HG03457 (cell line): ENCODE data around the gene VPS13D.
"Not testable (repeated sequence)": the region's sequence is repeated elsewhere in the genome, so short reads cannot be mapped to it uniquely, and the experiment has no call there.

Source experiments
- ATAC-seq: cut with Tn5 transposase; IDR thresholded peaks from one replicate; pipeline ENCODE4 v1.9.1; 2021; ENCODE audit warnings: moderate number of reproducible peaks; ENCODE audit not compliant: unreplicated experiment

VPS13D gene

DNA sequence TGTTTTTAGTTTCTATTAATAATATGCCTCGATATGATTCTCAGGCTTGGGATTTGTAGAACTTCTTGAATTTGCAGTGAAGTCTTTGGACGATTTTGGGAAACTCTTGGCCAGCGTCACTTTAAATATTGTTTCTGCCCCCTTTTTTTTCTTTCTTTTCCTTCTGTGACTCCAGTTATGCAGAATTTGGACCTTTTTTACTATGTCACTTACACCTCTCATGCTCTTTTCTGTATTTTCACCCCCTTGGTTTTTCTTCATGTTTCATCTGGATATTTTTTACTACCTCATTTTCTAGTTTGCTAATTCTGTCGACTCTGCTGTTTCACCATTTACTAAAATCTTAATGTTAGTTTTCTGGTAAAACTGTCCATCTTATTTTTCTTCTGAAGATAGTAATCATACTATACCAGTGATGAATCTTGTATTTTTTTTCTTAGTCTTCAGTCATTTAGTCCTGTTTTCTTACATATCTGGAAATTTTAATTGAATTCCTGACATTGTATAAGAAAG is 214.6 kb downstream of the VPS13D start:
- ATAC-seq: no peak

DNA sequence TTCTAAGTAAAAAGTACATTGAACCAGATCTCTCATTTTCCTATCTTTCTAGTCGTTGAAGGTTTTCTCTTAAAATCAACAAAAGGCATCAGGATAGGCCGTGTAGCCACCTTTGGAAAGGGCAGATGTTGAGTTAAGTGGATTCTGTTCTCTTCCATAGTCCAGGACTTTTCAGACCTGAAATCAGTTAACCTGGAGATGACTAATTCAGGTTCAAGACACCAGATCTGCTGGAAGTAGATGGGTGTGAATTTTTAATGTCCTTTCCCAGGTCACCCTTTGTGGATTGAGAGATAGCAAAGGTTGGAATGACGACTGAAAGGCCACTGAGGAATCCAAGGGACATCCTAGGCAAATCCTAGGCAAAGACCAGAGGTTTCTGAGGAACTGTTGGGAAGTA is 215.4 kb downstream of the VPS13D start:
- ATAC-seq: no peak

DNA sequence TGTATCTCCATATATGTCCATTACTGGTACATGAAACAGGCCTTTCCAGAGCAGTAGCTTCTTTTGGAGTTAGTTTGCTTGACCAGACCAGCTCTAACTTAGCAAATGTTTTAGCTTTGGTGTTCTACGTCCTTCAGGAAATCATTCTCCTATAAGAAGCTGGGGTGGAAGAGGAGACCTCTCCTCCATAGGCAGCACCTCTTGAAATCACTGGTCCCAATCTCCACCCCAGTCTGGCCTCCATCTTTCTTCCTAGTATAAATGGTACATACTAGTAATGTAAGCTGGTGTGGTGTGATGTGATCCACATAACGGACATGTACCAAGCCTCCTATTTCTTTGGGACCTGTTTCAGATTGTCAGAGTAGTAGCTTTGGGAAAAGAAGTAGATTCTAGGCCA is 216.8 kb downstream of the VPS13D start:
- ATAC-seq: no peak

DNA sequence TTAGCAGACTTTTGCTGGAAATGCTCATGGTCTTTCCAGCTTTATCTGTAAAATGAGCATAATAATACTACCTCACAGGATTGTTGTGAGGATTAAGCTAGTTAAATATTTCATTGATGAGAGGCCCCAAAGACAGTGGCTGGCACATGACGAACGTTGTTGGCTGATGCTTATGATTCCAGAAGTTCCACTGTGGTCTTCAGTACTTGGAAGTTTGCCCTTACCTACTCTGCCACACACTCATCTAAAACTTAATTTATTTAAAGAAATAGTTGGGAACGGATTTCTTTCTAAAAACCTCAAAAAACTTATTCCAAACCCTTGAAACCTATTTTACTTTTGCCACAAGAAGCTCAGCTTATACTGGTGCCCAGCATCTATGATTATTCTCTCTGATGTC is 217.5 kb downstream of the VPS13D start:
- no peak for ATAC-seq

DNA sequence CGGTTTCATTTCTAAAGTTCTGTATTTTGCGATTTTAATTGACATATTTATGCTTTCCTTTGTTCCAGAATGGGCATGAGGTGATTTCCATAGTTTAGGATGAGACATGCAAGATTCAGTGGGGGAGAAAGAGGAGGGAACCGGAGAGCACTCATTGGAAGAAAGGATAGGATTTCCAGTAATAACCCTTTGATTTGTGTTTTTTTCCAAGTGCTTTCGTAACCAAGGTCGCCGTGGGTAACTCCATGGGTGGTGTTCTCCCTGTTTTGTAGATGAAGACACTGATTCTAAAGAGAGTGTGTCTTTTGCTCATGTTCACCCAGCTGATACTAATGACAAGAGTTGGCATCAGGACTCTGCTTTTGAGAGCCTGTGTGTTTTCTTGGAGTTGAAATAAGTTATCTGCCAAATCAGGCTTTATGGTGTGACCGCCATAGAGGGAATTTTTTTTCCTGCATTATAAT is 218.1 kb downstream of the VPS13D start:
- no peak for ATAC-seq

DNA sequence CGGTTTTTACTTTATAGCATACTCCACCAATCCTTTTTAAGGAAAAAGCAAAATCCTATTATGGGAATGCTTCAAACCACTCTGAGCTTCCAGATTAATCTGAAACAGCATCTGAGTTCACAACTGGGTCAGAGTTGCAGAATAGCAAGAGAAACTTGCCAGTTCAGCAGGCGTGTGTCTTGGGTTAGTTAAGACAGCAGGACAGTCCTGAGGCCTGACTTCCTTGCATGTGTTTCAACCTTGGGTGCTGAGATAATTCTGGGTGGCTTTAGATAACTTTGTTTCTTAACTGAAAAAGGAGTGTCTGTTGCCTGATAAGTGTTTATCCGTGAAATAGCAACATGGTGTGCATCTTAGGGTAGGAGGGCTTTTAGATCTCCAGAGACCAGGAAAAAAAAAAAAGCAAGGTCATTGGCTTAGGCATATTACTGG is 218.9 kb downstream of the VPS13D start:
- no peak for ATAC-seq

DNA sequence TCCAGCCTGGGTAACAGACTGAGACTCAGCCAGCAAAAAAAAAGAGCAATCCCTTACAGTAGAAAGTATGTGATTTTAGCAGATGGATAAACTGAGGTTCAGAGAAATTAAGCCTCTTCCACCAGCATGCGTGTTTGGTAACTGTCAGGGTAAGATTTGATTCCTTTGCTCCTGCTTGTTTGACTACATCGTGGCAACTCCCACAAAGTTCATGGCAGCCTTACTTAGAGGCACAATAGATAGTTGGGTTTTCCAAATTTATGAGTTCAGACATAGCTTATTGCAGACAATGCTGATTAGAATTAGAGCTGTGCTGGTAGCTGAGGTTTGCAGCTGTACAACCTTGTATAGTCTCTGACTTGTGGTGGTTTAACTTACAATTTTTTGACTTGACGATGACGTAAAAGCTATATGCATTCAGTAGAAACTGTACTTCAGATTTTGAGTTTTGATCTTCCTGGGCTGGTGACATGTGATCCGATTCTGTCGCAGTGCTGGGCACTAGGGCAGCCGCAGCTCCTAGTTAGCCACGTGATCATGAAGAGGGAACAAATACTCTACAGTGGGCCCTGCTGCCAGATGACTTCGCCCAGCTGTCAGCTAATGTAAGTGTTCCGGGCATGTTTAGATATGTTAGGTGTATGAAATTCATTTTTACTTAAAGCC is 220.4 kb downstream of the VPS13D start:
- ATAC-seq: no peak

DNA sequence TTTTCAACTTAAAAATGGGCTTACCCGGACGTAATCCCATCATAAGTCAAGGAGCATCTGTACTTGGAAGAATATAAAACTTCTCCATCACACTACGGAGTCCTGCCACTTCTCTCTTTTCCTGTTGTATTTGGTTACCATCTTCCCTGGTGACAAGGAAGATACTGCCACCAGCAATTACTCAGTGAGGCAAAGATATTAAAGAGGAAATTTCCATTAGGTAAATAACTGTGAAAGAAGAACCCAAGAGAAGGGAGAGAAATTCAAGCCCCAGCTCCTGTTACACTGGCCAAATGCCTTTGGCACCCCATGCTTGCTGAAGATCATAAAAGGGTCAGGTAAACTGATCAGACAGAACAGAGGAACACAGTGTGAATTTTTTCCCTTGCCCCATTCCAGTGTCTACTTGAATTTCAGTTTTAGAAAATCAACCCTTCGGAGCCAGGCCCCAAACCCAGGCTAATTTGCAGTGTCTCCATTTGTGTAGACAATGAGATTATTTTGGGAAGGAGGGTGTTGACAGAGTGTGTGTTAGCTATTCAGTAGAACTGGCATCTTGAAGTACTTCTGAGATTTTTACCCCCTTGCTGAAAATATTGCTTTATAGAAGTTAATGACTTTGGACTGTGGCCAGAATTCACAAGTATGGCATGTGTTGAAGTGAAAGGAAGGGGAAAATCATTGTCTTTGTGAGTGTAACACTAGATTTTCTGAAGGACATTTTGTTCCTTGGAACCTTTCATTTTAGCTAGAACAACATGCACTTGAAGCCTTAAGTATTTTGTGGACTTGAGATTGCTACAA is 221.1 kb downstream of the VPS13D start:
- ATAC-seq: no peak

DNA sequence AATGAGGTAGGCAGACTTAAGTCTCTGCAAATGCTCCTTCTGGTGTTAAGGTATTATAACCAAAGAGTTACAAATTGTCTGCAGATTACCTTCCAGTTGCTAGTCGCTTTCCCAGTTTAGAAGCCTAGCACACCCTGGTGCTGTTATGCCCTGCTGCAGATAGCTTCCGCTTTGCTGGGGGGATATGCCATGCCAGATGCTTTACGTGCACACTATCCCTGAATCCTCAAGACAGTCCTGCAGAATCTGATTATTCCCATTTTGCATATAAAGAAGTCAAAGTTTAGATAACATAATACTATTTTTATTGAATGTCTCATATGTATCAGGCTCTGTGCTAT is 221.7 kb downstream of the VPS13D start:
- ATAC-seq: no peak

DNA sequence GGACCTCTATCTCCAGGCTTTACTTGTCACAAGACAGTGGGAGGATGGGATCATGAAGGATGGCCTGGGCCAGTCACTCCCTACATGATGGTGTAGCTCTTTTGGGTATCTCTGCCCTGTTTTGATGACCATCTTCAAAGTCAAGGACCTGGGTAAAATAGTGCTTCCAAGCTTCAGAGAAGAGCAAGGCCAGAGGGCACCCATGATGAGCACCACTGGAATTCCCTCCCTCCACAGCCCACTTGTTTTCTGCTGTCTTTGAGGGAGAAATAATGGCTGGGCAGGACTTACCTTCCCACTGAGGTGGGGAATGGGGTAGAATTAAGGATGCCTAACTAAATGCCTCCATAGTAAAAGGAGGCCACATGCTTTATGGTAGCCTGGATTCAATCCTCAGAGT is 222.4 kb downstream of the VPS13D start:
- no peak for ATAC-seq

DNA sequence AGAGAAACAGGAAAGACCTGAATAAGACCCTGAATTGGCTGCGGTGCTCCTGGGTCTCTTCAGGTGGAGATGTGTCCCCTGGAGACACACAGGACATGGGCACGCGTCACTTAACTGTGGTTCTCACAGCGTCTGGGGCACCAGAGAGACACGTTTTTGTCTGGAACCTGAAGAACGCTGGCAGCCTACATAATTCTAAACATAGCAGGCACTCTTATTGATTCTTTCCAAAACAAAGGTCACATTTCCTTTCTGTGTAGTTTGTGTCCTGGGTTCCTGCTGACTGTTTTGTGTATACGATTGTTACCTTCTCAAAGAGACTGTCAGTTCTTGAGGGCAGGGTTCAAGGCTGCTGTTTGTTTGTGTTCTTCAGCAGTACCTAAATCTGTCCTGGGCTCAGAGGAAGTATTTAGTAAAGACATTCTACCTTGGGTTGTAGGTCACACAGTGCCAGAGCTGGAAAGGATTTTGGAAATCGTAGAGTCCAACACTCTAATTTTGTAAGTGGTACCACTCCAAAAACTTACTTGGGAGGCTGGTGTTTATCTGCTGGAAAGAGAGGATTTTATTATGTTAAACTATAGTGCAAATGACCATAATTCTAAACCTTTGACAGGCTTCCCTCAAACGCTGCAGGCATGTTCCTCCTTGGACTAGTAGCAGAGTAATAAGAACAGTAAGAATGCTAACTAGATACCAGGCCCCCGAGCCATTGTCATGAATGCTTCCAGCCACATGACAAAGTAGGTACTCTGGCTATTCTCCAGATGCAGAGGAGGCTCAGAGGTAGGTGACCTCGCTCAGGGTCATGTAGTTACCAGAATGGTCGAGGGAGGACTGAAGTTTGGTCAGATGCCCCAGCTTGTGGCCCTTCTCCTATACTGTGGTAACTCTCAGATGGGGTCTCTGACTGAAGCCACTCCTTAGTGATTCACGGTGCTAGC is 223.8 kb downstream of the VPS13D start:
- ATAC-seq: no peak

DNA sequence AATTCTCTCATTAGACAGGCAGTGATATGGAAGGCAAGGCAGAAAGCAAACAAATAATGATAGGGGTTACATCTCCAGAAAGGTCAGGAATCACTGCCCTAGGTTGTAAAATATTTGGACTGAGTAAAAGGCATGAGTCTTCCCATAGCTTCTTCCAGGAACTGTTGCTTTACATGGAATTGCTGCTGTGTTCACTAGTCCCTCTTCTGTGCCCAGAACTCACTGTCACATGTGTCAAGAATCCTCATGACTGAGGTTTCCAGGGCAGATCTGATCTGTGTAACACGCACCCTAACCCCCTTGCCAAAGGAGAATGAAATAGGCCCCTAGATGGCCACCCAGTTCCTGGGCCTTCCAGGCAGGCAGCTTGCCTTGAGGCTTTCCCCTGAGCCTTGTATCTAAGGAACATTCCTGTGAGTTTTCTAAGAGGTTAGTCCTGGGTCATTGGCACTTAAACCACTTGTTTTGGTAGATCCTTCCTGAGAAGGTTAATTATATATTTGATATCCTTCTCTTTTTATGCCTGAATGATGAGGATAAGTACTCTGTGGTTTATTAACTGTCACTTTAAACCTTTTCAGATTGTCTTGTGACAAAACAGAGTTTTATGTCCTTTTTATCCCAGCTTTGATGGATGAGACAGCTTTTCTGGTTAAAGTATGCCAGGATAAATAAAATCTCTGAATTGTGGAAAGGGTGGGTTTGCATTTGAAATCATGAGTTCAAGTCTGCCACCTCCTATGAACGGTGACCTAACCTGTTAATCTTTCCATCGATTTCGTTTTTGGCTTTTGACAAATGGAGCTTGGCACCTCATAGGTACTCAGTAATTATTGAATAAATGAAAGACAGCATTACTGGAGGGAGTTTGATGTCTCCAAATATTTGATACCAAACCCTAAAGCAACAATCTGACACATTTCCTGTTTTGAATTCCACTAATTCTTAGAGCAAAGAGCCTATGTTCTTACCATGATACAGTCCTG is 224.9 kb downstream of the VPS13D start:
- ATAC-seq: no peak

DNA sequence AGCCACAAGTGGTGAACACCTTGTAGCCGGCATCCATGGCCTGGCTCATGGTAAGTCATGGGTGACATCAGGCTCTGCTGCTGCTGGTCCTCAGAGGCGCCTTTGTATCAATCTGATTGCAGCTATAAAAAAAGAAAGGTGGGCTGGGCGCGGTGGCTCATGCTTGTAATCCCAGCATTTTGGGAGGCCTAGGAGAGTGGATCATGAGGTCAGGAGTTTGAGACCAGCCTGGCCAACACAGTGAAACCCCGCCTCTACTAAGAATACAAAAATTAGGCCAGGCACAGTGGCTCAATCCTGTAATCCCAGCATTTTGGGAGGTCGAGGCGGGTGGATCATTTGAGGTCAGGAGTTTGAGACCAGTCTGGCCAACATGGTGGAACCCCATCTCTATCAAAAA is 226.3 kb downstream of the VPS13D start:
- ATAC-seq: not testable (repeated sequence)

DNA sequence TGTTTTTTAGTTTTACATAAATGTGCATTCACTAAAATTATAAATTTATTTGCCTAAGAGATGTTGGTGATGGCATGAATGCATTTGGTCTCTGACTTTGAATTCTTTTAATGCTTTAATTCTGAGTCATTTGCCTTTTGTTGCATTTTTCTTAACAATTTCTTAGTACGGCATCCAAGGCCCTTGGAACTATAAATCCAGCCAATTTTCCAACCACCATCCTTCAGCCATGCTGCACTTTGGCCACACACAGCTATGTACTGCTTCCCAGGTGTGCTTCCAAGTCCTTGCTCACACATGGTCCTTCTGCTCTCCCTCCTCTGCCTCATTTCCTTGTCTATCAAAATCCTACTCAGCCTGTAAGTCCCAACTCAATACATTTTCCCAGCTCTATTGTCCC is 227.1 kb downstream of the VPS13D start:
- ATAC-seq: no peak

DNA sequence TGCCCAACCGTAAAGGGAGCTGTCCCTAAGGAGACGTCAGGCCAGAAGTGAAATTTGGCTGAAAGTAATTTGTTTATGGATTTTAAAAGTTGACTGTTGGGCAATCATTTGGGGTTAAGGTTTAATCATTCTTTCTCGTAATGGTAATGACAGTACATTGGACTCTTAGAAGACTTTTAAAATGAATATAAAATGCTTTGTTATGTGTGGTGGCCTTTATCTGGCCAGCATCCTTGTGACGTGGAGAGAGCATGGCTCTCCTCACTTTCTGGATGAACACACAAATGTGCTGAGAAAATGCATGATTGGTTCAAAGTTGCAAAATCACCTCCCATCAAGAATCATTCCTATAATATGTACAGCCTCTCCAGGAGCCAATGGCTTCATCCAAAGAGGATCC is 227.9 kb downstream of the VPS13D start:
- no peak for ATAC-seq

DNA sequence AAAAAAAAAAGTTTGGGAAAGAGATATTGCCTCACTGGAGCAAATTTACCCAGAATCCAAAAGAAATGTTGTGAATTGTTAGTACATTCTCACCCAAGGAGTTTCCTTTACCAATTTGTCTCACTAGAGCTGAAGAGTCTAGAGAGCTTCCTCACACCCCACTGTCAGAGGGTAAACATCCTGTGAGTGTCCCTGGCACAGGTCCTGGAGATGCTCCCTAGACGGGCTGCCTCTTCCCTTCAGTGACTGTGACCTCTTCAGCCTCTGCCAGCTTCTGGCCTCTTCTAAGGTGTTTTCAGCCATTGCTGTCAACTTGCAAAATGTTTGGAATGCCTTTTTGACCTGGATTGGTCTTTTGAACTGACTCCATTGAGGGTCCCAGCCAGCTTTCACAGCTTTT is 228.7 kb downstream of the VPS13D start:
- no peak for ATAC-seq

DNA sequence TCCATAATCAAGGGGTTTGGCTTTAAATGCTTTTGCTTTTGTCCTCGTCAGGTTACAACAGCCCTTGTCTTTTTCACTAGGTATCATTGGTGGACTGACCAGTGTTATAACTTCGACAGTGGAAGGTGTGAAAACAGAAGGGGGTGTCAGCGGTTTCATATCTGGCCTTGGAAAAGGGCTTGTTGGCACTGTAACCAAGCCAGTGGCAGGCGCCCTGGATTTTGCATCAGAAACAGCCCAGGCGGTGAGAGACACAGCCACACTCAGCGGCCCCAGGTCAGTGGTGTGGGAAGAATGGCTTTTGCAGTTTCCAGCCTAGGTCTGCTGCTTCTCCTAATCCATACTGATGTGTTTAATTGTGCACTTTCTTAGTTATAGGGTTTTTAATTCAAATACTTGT is 230.3 kb downstream of the VPS13D start:
- no peak for ATAC-seq

DNA sequence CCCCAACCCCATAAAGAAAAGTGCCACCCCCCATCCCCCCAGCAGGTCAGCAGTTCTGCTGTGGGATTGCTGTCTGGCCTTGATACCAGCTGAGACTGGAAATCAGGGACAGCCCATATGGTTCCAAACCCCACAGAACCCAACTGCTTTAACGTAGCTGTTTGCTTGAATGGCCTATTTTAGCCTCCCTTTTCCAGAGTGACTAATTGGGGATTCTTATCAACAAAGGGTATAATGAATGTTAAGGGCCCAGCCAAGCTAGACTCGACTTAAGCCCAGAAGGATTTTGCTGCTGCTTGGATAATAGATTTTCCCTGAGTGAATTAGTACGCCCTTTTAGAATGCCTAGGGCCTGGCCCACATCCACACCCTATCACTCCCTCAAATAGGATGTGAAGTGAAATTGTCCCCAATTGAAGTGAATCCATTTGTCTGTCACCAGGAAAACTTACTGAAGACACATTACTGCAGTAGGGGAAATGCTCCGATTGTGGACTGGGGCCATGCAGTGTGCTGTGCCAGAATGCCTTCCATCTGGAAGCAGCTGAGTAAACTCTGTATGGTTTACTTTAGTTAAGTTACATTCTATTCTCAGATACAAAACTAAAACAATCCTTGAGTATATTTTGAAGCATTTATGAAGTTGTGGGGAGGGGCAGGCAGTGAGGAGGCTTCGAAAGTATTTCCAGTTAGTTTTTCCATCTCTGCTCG is 231.2 kb downstream of the VPS13D start:
- no peak for ATAC-seq

DNA sequence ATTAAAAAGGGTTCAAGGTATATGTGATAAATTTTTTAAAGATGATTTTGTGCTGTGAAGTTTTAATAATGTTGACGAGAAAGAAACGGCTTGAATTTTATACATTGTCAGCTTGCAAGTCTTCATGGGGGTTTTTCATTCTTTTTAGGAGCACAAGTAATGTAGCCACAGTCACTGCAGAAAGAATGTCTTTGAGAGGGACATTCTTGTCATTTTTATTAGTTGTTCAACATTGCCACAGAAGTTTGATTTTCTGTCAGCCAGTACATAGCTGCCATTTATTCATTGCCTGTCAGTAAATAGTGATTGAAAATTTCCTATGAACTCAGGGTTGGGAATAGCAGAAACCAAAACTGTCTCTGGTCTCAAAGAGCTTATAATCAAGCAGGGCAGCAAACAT is 231.9 kb downstream of the VPS13D start:
- ATAC-seq: no peak
